Loucy (cell line): ENCODE results near the gene FCSK.

ENCODE experiments used
- EZH2phosphoT487 ChIP-seq: fragments of 200-600 bp; IDR thresholded peaks from 2 replicates; pipeline ENCODE4 v1.6.1; 2018; ENCODE audit warnings: antibody characterized with exemption, mild to moderate bottlenecking, moderate library complexity, borderline replicate concordance
- TF ChIP-seq, protein P1 (sequence below): fragments of 200-600 bp; sonication (generic); conservative IDR thresholded peaks from 2 replicates; pipeline ENCODE4 v1.5.1; 2014; ENCODE audit warnings: mild to moderate bottlenecking, antibody characterized with exemption, low read length

DNA sequence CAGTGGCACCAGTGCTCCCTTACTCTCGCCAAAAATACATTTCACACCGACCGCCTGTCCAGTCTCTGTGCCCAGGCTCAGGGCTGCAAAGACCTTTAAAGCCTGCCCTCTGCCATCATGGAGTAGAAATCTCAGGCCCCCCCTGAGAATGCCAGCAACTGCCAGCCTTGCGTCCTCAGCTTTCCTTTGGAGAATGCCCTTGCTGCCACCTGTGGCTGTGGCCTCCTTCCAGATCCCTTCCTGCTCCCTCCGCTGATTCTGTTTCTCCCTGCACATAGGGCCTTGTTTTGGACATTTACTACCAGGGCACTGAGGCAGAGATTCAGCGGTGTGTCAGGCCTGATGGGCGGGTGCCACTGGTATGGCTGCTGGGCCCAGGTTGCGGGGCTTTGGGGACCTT lies 13.2 kb downstream of the FCSK start:
- TF ChIP-seq, protein P1, sequence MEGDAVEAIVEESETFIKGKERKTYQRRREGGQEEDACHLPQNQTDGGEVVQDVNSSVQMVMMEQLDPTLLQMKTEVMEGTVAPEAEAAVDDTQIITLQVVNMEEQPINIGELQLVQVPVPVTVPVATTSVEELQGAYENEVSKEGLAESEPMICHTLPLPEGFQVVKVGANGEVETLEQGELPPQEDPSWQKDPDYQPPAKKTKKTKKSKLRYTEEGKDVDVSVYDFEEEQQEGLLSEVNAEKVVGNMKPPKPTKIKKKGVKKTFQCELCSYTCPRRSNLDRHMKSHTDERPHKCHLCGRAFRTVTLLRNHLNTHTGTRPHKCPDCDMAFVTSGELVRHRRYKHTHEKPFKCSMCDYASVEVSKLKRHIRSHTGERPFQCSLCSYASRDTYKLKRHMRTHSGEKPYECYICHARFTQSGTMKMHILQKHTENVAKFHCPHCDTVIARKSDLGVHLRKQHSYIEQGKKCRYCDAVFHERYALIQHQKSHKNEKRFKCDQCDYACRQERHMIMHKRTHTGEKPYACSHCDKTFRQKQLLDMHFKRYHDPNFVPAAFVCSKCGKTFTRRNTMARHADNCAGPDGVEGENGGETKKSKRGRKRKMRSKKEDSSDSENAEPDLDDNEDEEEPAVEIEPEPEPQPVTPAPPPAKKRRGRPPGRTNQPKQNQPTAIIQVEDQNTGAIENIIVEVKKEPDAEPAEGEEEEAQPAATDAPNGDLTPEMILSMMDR: no peak
- TF ChIP-seq EZH2phosphoT487: no peak
